HG03354 (cell line): ENCODE results near the gene RIBC1.
A peak's percentile ranks its signal among the peaks of the same experiment; 100 is the strongest.
"Not testable (repeated sequence)": the region's sequence is repeated elsewhere in the genome, so short reads cannot be mapped to it uniquely, and the experiment has no call there.

Experiments
- ATAC-seq: cut with Tn5 transposase; IDR thresholded peaks from one replicate; pipeline ENCODE4 v1.9.1; 2021; ENCODE audit warnings: mild to moderate bottlenecking; ENCODE audit not compliant: unreplicated experiment, poor library complexity, severe bottlenecking

RIBC1 gene

GRCh38 chrX:53433651-53434639 lies 11.3 kb downstream of the RIBC1 start, which contains the start of gene HSD17B10:
Gene HSD17B10, minus strand, starts transcription at chrX:53434370. Its CDS starts 25 bp downstream, at chrX:53434345.
- peak; percentile 94 for ATAC-seq

GRCh38 chrX:53435997-53436396 lies 13.3 kb downstream of the RIBC1 start:
- peak; percentile 81 for ATAC-seq

GRCh38 chrX:53437206-53437605 lies 14.5 kb downstream of the RIBC1 start:
- no peak for ATAC-seq

- ATAC-seq: no peak
Measured at GRCh38 chrX:53438174-53438831, 15.6 kb downstream of the RIBC1 start.

- no peak for ATAC-seq
Measured at GRCh38 chrX:53438832-53439230, 16.2 kb downstream of the RIBC1 start.

GRCh38 chrX:53440101-53440500 lies 17.4 kb downstream of the RIBC1 start:
- no peak for ATAC-seq

- ATAC-seq: no peak
Measured at GRCh38 chrX:53440621-53441517, 18.2 kb downstream of the RIBC1 start.

DNA sequence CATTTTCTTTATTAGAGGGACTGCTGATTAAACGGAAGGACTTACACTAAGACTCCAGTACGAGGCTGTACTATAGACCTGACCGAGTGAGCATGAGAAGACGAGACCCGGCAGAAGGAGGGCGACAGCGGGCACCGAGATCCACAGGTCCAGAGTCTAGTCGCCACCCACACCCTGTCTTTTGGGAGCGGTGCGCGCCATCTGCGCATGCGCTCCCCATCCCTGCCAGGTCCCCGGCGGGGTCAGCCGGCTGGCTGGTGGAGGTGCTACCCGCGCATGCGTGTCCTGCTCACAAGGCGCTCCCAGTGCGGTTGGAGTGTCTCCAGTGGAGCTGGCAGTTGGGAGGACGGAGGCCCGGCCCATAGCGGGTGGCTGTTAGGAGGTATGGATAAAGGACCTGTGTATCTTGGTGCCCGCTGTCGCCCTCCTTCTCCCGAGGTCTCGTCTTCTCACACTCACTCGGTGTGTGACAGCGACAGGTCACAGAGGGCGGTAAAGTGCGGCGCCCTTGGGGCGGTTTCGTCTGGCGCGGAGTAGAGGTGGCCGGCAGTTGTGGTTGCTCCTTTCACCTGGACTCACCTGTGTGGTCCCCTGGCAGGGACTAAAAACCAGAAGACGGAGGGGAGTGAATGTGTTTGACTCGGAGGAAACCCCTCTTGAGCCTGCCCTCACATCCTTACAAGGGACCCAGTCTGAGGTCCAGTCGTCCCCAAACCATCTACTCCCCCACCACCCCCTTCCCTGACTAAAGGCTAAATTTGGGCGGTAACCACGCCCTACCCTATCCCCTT lies 19.1 kb downstream of the RIBC1 start:
- peak; percentile 76 for ATAC-seq

- ATAC-seq: no peak
Measured at GRCh38 chrX:53442322-53442631, 19.6 kb downstream of the RIBC1 start.

GRCh38 chrX:53445977-53446376 lies 23.3 kb downstream of the RIBC1 start:
- no peak for ATAC-seq

- no peak for ATAC-seq
Measured at GRCh38 chrX:53447441-53447840, 24.8 kb downstream of the RIBC1 start.

- ATAC-seq: no peak
Measured at GRCh38 chrX:53449632-53450031, 27.0 kb downstream of the RIBC1 start.

DNA sequence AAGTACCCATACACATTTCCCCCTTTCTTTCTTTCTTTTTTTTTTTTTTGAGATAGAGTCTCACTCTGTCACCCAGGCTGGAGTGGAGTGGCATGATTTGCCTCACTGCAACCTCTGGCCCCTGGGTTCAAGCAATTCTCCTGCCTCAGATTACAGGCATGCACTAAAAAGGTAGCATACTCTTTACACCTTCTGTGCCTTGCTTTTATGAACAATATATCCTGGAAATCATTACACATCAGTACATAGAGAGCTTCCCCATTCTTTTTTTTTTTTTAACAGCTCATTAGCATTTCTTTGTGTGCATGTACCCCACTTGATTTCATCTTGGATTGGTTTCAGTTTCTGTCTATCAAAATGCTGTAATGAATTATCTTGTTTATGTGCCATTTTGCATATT lies 30.1 kb downstream of the RIBC1 start:
- ATAC-seq: no peak

GRCh38 chrX:53456254-53456653 lies 33.6 kb downstream of the RIBC1 start:
- no peak for ATAC-seq

GRCh38 chrX:53458082-53458481 lies 35.4 kb downstream of the RIBC1 start:
- ATAC-seq: no peak

DNA sequence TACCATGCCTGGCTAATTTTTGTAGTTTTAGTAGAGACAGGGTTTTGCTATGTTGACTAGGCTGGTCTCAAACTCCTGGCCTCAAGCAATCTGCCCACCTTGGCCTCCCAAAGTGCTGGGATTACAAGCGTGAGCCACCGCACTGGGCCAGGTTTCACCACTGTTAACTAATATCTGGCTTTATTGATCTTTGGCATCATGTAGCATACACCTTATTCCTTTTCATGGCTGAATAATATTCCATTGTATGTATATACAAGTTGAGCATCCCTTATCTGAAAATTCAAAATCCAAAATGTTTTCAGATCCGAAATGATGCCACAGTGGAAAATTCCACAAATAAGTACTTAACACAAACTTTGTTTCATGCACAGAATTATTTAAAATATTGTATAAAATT lies 46.0 kb downstream of the RIBC1 start:
- ATAC-seq: not testable (repeated sequence)

GRCh38 chrX:53471346-53471745 lies 48.7 kb downstream of the RIBC1 start:
- ATAC-seq: no peak

DNA sequence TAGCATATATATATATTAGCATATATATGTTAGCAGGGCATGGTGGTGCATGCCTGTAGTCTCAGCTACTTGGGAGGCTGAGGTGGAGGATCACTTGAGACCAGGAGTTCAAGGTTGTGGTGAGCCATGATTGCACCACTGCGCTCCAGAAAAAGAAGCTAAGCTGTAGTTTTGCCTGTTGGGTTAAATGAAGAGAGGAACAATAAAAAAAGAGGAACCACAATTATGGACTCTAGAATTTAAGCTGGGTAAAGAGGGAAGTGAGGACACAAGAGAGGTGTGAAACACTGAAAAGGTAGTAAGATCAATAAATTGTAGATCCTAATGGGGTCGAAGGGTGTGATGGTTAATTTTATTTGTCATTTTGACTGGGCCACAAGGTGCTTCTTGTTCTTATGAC lies 52.0 kb downstream of the RIBC1 start:
- no peak for ATAC-seq

DNA sequence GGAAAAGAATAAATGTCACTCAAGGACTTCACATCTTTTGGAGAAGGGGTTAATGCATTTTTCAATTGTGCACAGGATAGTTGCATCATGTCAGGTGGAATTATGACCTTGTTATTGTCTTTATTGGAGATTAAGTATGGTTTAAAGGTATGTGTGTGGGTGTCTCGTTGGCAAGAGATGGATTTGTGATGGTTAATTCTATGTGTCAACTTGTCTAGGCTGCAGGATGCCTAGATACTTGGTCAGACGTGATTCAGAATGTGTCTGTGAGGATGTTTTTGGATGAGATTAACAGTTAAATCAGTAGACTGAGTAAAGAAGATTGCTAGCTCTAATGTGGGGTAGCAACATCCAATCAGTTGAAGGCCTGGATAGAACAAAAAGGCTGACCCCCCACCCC lies 53.7 kb downstream of the RIBC1 start:
- ATAC-seq: no peak
